NCI-H1417 (cell line): ENCODE results near the gene MDGA2.

Experiments
- DNase-seq, 3 experiments: peaks; one replicate each; lab custom pipeline; 2025; lab: John Stamatoyannopoulos, UW

Gene MDGA2

GRCh38 chr14:47485421-47485820 lies 190.0 kb downstream of the MDGA2 start:
- DNase-seq = no peak

GRCh38 chr14:47483449-47483848 lies 192.0 kb downstream of the MDGA2 start:
- no peak for DNase-seq

GRCh38 chr14:47471075-47471474 lies 204.3 kb downstream of the MDGA2 start:
- no peak for DNase-seq

GRCh38 chr14:47466916-47467315 lies 208.5 kb downstream of the MDGA2 start:
- no peak for DNase-seq

GRCh38 chr14:47454025-47454424 lies 221.4 kb downstream of the MDGA2 start:
- no peak for DNase-seq

GRCh38 chr14:47447076-47447475 lies 228.3 kb downstream of the MDGA2 start:
- no peak for DNase-seq

GRCh38 chr14:47442211-47442610 lies 233.2 kb downstream of the MDGA2 start:
- peak in 1 of 3 experiments; percentile 57 for DNase-seq

GRCh38 chr14:47439953-47440352 lies 235.5 kb downstream of the MDGA2 start:
- DNase-seq = no peak

- no peak for DNase-seq
These were observed 236.7 kb downstream of the MDGA2 start for GRCh38 chr14:47438650-47439140.

- no peak for DNase-seq
These were observed 240.0 kb downstream of the MDGA2 start for GRCh38 chr14:47435331-47435965.

- no peak for DNase-seq
These were observed 247.8 kb downstream of the MDGA2 start for GRCh38 chr14:47427629-47428028.

- no peak for DNase-seq
These were observed 250.1 kb downstream of the MDGA2 start for GRCh38 chr14:47425302-47425701.

GRCh38 chr14:47422191-47422590 lies 253.2 kb downstream of the MDGA2 start:
- no peak for DNase-seq

- no peak for DNase-seq
These were observed 263.9 kb downstream of the MDGA2 start for GRCh38 chr14:47411523-47411922.

- DNase-seq = no peak
These were observed 283.1 kb downstream of the MDGA2 start for GRCh38 chr14:47392326-47392725.

- no peak for DNase-seq
These were observed 284.4 kb downstream of the MDGA2 start for GRCh38 chr14:47390831-47391504.

- DNase-seq = peak in 1 of 3 experiments; percentile 20
These were observed 285.9 kb downstream of the MDGA2 start for GRCh38 chr14:47389535-47389934.

GRCh38 chr14:47366006-47366405 lies 309.4 kb downstream of the MDGA2 start:
- DNase-seq = no peak

GRCh38 chr14:47365233-47365632 lies 310.2 kb downstream of the MDGA2 start:
- DNase-seq = no peak

GRCh38 chr14:47353186-47353585 lies 322.2 kb downstream of the MDGA2 start:
- no peak for DNase-seq

GRCh38 chr14:47346849-47347248 lies 328.6 kb downstream of the MDGA2 start:
- DNase-seq = no peak

GRCh38 chr14:47345016-47345415 lies 330.4 kb downstream of the MDGA2 start:
- DNase-seq = no peak

- no peak for DNase-seq
These were observed 342.5 kb downstream of the MDGA2 start for GRCh38 chr14:47332939-47333338.

GRCh38 chr14:47332106-47332505 lies 343.3 kb downstream of the MDGA2 start:
- no peak for DNase-seq
